Nephron progenitor cell (in vitro differentiated cells): ENCODE data around the gene PCBP4.
A peak's percentile ranks its signal among the peaks of the same experiment; 100 is the strongest.
"Not testable (repeated sequence)": the region's sequence is repeated elsewhere in the genome, so short reads cannot be mapped to it uniquely, and the experiment has no call there.

Source experiments
- DNase-seq: peaks from one replicate; pipeline ENCODE4 v3.0.0; 2021
- H3K27ac Mint-ChIP-seq: 2 replicates; pipeline ENCODE4 v1.8.0; 2021; ENCODE audit warnings: mild to moderate bottlenecking, moderate library complexity, mixed read lengths
- H3K27me3 Mint-ChIP-seq: 2 replicates; pipeline ENCODE4 v1.8.0; 2021; ENCODE audit warnings: mild to moderate bottlenecking, low read depth, mixed read lengths; ENCODE audit not compliant: poor library complexity
- H3K36me3 Mint-ChIP-seq: 2 replicates; pipeline ENCODE4 v1.8.0; 2021; ENCODE audit warnings: low read depth, mixed read lengths
- H3K4me1 Mint-ChIP-seq: 2 replicates; pipeline ENCODE4 v1.8.0; 2021; ENCODE audit warnings: mixed read lengths
- H3K4me3 Mint-ChIP-seq: 2 replicates; pipeline ENCODE4 v1.8.0; 2021; ENCODE audit warnings: mild to moderate bottlenecking, moderate library complexity, mixed read lengths
- H3K9me3 Mint-ChIP-seq: 2 replicates; pipeline ENCODE4 v1.8.0; 2021; ENCODE audit warnings: mild to moderate bottlenecking, moderate library complexity, mixed read lengths
- CTCF ChIP-seq: fragments of 200-600 bp; sonication (generic); IDR thresholded peaks from 2 replicates; pipeline ENCODE4 v1.5.0; 2021; ENCODE audit warnings: antibody characterized with exemption

Gene PCBP4

GRCh38 chr3:51932471-51933370, 34.5 kb downstream of the PCBP4 start:
- H3K4me3 Mint-ChIP-seq = no peak overlapping the region
- H3K4me1 Mint-ChIP-seq = no peaks in the 10 kb centered on the region
- H3K27ac Mint-ChIP-seq = no peak overlapping the region
- TF ChIP-seq CTCF = no peak
- peaks cover 30% of the 10 kb centered on the region for H3K36me3 Mint-ChIP-seq
- DNase-seq = no peak
- no peaks in the 10 kb centered on the region for H3K9me3 Mint-ChIP-seq
- H3K27me3 Mint-ChIP-seq = no peaks in the 10 kb centered on the region

- no peaks in the 10 kb centered on the region for H3K27me3 Mint-ChIP-seq
- H3K27ac Mint-ChIP-seq = no peak overlapping the region
- H3K9me3 Mint-ChIP-seq = no peaks in the 10 kb centered on the region
- no peak overlapping the region for H3K4me3 Mint-ChIP-seq
- no peaks in the 10 kb centered on the region for H3K4me1 Mint-ChIP-seq
- DNase-seq = no peak
- TF ChIP-seq CTCF = no peak
- H3K36me3 Mint-ChIP-seq = peaks cover 21% of the 10 kb centered on the region
Measured at GRCh38 chr3:51931756-51932155, 35.5 kb downstream of the PCBP4 start.

GRCh38 chr3:51930439-51930838, 36.8 kb downstream of the PCBP4 start:
- no peak for TF ChIP-seq CTCF
- H3K4me1 Mint-ChIP-seq = no peaks in the 10 kb centered on the region
- peaks cover 19% of the 10 kb centered on the region for H3K36me3 Mint-ChIP-seq
- no peak overlapping the region for H3K27ac Mint-ChIP-seq
- no peak for DNase-seq
- no peaks in the 10 kb centered on the region for H3K9me3 Mint-ChIP-seq
- H3K4me3 Mint-ChIP-seq = no peak overlapping the region
- H3K27me3 Mint-ChIP-seq = no peaks in the 10 kb centered on the region

- H3K27ac Mint-ChIP-seq = no peak overlapping the region
- H3K9me3 Mint-ChIP-seq = no peaks in the 10 kb centered on the region
- DNase-seq = peak; percentile 48
- no peak for TF ChIP-seq CTCF
- no peaks in the 10 kb centered on the region for H3K27me3 Mint-ChIP-seq
- H3K36me3 Mint-ChIP-seq = peaks cover 18% of the 10 kb centered on the region
- no peak overlapping the region for H3K4me3 Mint-ChIP-seq
- no peaks in the 10 kb centered on the region for H3K4me1 Mint-ChIP-seq
Measured at GRCh38 chr3:51929420-51930003, 37.7 kb downstream of the PCBP4 start.

- H3K36me3 Mint-ChIP-seq = peaks cover 13% of the 10 kb centered on the region
- DNase-seq, H3K4me1 Mint-ChIP-seq, H3K4me3 Mint-ChIP-seq, H3K27ac Mint-ChIP-seq, H3K9me3 Mint-ChIP-seq, H3K27me3 Mint-ChIP-seq: not testable (repeated sequence)
Measured at GRCh38 chr3:51928981-51929380, 38.3 kb downstream of the PCBP4 start.

- Mint-ChIP-seq H3K4me3 (no peak overlapping the region), H3K27ac (no peak overlapping the region), H3K4me1 (no peaks in the 10 kb centered on the region), H3K27me3 (no peaks in the 10 kb centered on the region), H3K9me3 (no peaks in the 10 kb centered on the region), H3K36me3 (peaks cover 9% of the 10 kb centered on the region)
- TF ChIP-seq CTCF = no peak
- no peak for DNase-seq
Measured at GRCh38 chr3:51928438-51928837, 38.8 kb downstream of the PCBP4 start.
